Measurements from ENCODE around the gene SLC35E3. TPM values are rescaled to one million over a fixed set of nuclear protein-coding genes. Genes with fewer than 3 reads are reported as not detected.

The SLC35E3 gene
- total and polyA plus RNA-seq, 7 experiments from 2014 or later, result 4.8 to 12.1 (median 9.2) TPM

DNA sequence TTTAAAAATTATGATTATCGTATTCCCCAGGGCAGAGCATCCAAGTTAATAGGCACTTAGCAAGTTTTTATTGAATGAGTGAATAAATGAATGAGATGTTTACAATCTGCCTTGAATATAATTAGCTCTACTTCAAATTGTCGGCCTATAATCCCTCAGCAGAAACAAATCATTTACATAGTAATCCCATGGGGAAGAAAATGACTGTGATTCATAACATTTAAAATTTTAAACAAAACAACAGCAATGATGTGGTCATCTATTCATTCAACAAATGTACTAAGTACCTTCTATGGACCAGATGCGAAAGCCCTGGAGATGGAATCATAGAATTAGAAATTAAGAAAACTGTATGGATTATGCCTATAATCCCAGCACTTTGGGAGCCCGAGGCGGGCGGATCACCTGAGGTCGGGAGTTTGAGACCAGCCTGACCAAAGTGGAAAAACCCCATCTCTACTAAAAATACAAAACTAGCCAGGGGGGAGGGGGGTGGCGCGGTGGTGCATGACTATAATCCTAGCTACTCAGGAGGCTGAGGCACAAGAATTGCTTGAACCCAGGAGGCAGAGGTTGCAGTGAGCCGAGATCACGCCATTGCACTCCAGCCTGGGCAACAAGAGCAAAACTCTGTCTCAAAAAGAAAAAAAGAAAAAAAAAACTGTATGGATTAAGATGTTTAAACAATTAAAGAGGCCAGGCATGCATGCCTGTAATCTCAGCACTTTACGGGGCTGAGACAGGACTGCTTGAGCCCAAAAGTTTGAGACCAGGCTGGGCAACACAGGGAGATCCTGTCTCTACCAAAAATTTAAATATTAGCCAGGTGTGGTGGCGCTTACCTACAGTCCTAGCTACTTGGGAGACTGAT lies 44.3 kb downstream of the SLC35E3 start:
- no peak for DNase-seq
- intact Hi-C loops (cut with micrococcal nuclease), result loop anchor here in 1 of 2 donors (5.0 kb wide), 1 partner anchor 43 kb away; the partner anchor contains the start of gene SLC35E3
- H3K4me1 Mint-ChIP-seq, result peaks cover 0 to 7% (median 0%) of the 10 kb centered on the region in 7 donors
- no peak for ATAC-seq
- H3K4me3 Mint-ChIP-seq, result no peak overlapping the region
- Histone ChIP-seq H3K36me3 (ENCODE audit: control insufficient read depth in 2 of 3, insufficient read depth in 3 of 3, low read length in 3 of 3) (no peaks in the 10 kb centered on the region), H3K4me1 (ENCODE audit: control insufficient read depth in 2 of 2, insufficient read depth in 2 of 2, low read length in 2 of 2) (no peaks in the 10 kb centered on the region), H3K4me3 (ENCODE audit: low read length) (no peak overlapping the region), H3K27me3 (ENCODE audit: control insufficient read depth in 2 of 2, insufficient read depth in 2 of 2, low read length in 2 of 2) (no peaks in the 10 kb centered on the region), H3K9me3 (ENCODE audit: control insufficient read depth in 2 of 3, low read length in 3 of 3) (no peaks in the 10 kb centered on the region), H3K27ac (ENCODE audit: low read depth, low read length) (no peak overlapping the region)
- H3K27me3 Mint-ChIP-seq, result no peaks in the 10 kb centered on the region
- H3K9me3 Mint-ChIP-seq, result no peaks in the 10 kb centered on the region
- H3K27ac Mint-ChIP-seq, result no peak overlapping the region
- no peaks in the 10 kb centered on the region for H3K36me3 Mint-ChIP-seq
- ChIA-PET POLR2A (no interaction called here), CTCF (interaction anchor here (0.7 kb wide), 1 partner anchor 374 kb away, joined by 3 read pairs; no protein-coding TSS in a partner anchor)

GRCh38 chr12:68790952-68791234 lies 44.9 kb downstream of the SLC35E3 start:
- peaks cover 0 to 7% (median 0%) of the 10 kb centered on the region in 7 donors for H3K4me1 Mint-ChIP-seq
- intact Hi-C loops (cut with micrococcal nuclease), result loop anchor here in 1 of 2 donors (5.0 kb wide), 1 partner anchor 44 kb away; the partner anchor contains the start of gene SLC35E3
- H3K36me3 ChIP-seq (ENCODE audit: control insufficient read depth in 2 of 3, insufficient read depth in 3 of 3, low read length in 3 of 3), result no peaks in the 10 kb centered on the region
- H3K4me3 ChIP-seq (ENCODE audit: low read length), result no peak overlapping the region
- ChIA-PET POLR2A (no interaction called here), CTCF (no interaction called here)
- H3K27me3 ChIP-seq (ENCODE audit: control insufficient read depth in 2 of 2, insufficient read depth in 2 of 2, low read length in 2 of 2), result no peaks in the 10 kb centered on the region
- H3K27ac ChIP-seq (ENCODE audit: low read depth, low read length), result no peak overlapping the region
- no peak overlapping the region for H3K4me3 Mint-ChIP-seq
- H3K27me3 Mint-ChIP-seq, result no peaks in the 10 kb centered on the region
- DNase-seq (no peak), ATAC-seq (no peak)
- H3K9me3 ChIP-seq (ENCODE audit: control insufficient read depth in 2 of 3, low read length in 3 of 3), result no peaks in the 10 kb centered on the region
- no peaks in the 10 kb centered on the region for H3K36me3 Mint-ChIP-seq
- no peaks in the 10 kb centered on the region for H3K9me3 Mint-ChIP-seq
- H3K4me1 ChIP-seq (ENCODE audit: control insufficient read depth in 2 of 2, insufficient read depth in 2 of 2, low read length in 2 of 2), result no peaks in the 10 kb centered on the region
- no peak overlapping the region for H3K27ac Mint-ChIP-seq

DNA sequence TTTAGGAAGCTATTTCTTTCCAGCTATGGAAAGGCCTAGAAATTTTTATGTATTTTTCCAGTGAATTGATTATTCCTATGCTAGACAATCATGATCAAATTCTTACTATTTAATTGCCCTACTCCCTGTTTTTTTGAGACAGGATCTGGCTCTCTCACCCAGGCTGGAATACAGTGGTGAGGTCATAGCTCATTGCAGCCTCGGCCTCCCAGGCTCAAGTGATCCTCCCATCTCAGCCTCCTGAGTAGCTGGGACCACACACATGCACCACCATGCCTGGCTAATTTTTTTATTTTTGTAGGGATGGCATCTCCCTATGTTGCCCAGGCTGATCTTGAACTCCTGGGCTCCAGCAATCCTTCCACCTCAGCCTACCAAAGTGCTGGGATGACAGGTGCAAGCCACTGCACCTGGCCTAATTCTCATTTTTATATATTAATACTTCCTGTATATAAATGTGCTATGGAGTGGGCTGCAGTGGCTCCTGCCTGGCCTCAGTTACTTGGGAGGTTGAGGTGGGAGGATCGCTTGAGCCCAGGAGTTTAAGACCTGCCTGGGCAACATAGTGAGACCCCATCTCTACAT lies 46.0 kb downstream of the SLC35E3 start:
- Histone ChIP-seq H3K4me3 (ENCODE audit: low read length) (no peak overlapping the region), H3K9me3 (ENCODE audit: control insufficient read depth in 2 of 3, low read length in 3 of 3) (no peaks in the 10 kb centered on the region), H3K27ac (ENCODE audit: low read depth, low read length) (no peak overlapping the region), H3K4me1 (ENCODE audit: control insufficient read depth in 2 of 2, insufficient read depth in 2 of 2, low read length in 2 of 2) (no peaks in the 10 kb centered on the region), H3K27me3 (ENCODE audit: control insufficient read depth in 2 of 2, insufficient read depth in 2 of 2, low read length in 2 of 2) (no peaks in the 10 kb centered on the region), H3K36me3 (ENCODE audit: control insufficient read depth in 2 of 3, insufficient read depth in 3 of 3, low read length in 3 of 3) (no peaks in the 10 kb centered on the region)
- CTCF ChIA-PET, result no interaction called here
- no peak overlapping the region for H3K4me3 Mint-ChIP-seq
- H3K27ac Mint-ChIP-seq, result no peak overlapping the region
- POLR2A ChIA-PET, result no interaction called here
- DNase-seq (no peak), ATAC-seq (no peak)
- no peaks in the 10 kb centered on the region for H3K9me3 Mint-ChIP-seq
- peaks cover 0 to 7% (median 0%) of the 10 kb centered on the region in 7 donors for H3K4me1 Mint-ChIP-seq
- intact Hi-C loops (cut with micrococcal nuclease), result loop anchor here in 1 of 2 donors (5.0 kb wide), 1 partner anchor 45 kb away; the partner anchor contains the start of gene SLC35E3
- H3K36me3 Mint-ChIP-seq, result no peaks in the 10 kb centered on the region
- no peaks in the 10 kb centered on the region for H3K27me3 Mint-ChIP-seq

DNA sequence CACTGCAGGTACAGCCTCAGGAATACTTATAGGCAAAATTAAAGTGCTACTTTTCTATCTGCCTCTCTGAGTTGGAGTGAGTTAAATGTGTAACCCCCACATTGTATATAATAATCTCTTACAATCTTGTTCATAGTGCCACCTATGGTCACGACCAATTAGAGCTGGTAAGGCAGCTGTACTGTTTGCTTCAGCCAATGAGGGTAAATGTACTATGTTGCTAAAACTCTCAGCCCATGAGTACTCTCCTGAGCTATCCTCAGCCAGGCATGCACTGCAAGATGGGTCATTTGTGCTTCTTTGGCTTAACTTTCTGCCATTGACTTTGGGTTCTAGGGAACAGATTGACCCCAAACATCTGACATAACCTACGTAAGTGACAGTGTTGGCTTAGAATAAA lies 47.0 kb downstream of the SLC35E3 start:
- CTCF ChIA-PET, result no interaction called here
- DNase-seq (peak in 6 of 9 donors; percentile 33 to 54 (median 41)), ATAC-seq (peak; percentile 93)
- no peaks in the 10 kb centered on the region for H3K4me1 ChIP-seq (ENCODE audit: control insufficient read depth in 2 of 2, insufficient read depth in 2 of 2, low read length in 2 of 2)
- Mint-ChIP-seq H3K36me3 (no peaks in the 10 kb centered on the region), H3K9me3 (no peaks in the 10 kb centered on the region), H3K4me1 (peaks cover 0 to 4% (median 0%) of the 10 kb centered on the region in 7 donors), H3K27ac (no peak overlapping the region), H3K4me3 (no peak overlapping the region), H3K27me3 (no peaks in the 10 kb centered on the region)
- POLR2A ChIA-PET, result interaction anchor here (0.7 kb wide), 1 partner anchor 15 kb away, joined by 3 read pairs; the partner anchor contains the start of gene MDM2
- no peaks in the 10 kb centered on the region for H3K27me3 ChIP-seq (ENCODE audit: control insufficient read depth in 2 of 2, insufficient read depth in 2 of 2, low read length in 2 of 2)
- H3K4me3 ChIP-seq (ENCODE audit: low read length), result no peak overlapping the region
- H3K27ac ChIP-seq (ENCODE audit: low read depth, low read length), result no peak overlapping the region
- intact Hi-C loops (cut with micrococcal nuclease), result loop anchor here in 1 of 2 donors (5.0 kb wide), 1 partner anchor 46 kb away; the partner anchor contains the start of gene SLC35E3
- no peaks in the 10 kb centered on the region for H3K9me3 ChIP-seq (ENCODE audit: control insufficient read depth in 2 of 3, low read length in 3 of 3)
- H3K36me3 ChIP-seq (ENCODE audit: control insufficient read depth in 2 of 3, insufficient read depth in 3 of 3, low read length in 3 of 3), result no peaks in the 10 kb centered on the region

DNA sequence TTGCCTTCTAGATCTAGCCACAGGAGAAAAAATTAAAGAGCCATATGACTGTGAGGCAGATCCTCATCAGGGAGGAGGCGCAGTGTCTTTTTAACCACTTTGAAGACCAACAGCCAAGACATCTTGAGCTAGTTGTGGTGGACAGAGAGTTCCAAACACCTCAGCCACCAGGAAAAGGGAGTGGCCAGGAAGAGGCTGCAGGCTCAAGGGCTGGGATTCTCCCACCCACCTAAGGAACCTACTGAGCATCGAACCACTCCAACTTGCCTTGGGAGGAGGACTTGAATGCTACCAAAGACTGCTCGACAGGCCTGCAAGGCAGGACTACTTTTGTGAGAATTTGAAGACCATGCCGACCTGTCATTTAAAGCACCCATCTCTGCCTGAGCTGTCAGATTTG lies 47.5 kb downstream of the SLC35E3 start:
- Histone ChIP-seq H3K9me3 (ENCODE audit: control insufficient read depth in 2 of 3, low read length in 3 of 3) (no peaks in the 10 kb centered on the region), H3K27ac (ENCODE audit: low read depth, low read length) (no peak overlapping the region), H3K27me3 (ENCODE audit: control insufficient read depth in 2 of 2, insufficient read depth in 2 of 2, low read length in 2 of 2) (no peaks in the 10 kb centered on the region), H3K4me3 (ENCODE audit: low read length) (no peak overlapping the region), H3K4me1 (ENCODE audit: control insufficient read depth in 2 of 2, insufficient read depth in 2 of 2, low read length in 2 of 2) (no peaks in the 10 kb centered on the region), H3K36me3 (ENCODE audit: control insufficient read depth in 2 of 3, insufficient read depth in 3 of 3, low read length in 3 of 3) (no peaks in the 10 kb centered on the region)
- POLR2A ChIA-PET, result interaction anchor here (0.7 kb wide), 1 partner anchor 14 kb away, joined by 3 read pairs; the partner anchor contains the start of gene MDM2
- H3K27me3 Mint-ChIP-seq, result no peaks in the 10 kb centered on the region
- H3K4me1 Mint-ChIP-seq, result peaks cover 0 to 4% (median 0%) of the 10 kb centered on the region in 7 donors
- no peak for ATAC-seq
- no peaks in the 10 kb centered on the region for H3K9me3 Mint-ChIP-seq
- no peak for DNase-seq
- intact Hi-C loops (cut with micrococcal nuclease), result loop anchor here in 1 of 2 donors (5.0 kb wide), 1 partner anchor 46 kb away; the partner anchor contains the start of gene SLC35E3
- no peak overlapping the region for H3K27ac Mint-ChIP-seq
- no peaks in the 10 kb centered on the region for H3K36me3 Mint-ChIP-seq
- no peak overlapping the region for H3K4me3 Mint-ChIP-seq
- CTCF ChIA-PET, result no interaction called here

DNA sequence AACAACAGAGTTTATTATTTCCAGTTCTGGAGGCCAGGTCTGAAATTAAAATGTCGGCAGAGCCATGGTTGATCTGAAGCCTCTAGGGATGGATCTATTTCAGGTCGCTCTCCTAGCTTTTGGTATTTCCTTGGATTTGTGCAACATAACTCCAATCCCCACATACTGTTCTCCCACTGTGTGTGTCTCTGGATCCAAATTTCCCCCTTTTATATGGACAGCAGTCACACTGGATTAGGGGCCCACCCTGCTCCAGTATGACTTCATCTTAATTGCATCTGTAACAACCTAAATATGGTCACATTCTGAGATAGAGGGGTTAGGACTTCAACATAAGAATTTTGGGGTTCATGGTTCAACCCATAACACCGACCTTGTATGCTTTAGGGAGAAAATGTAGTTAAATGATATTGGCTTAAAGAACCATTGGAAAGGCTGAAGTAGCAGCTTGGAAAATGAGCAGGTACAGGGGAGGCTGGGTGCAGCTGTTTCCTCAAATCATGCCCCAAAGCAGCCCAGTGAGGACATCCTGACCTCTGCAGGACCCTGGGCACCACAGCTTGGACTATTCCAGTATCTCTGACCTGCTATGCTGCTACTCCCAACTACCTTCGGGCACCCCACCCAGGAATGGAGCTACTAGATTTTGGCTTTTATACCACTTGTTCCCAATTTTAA lies 48.1 kb downstream of the SLC35E3 start:
- H3K27ac ChIP-seq (ENCODE audit: low read depth, low read length), result no peak overlapping the region

More for the DNA sequence above, 48.1 kb downstream of the SLC35E3 start:
- H3K27me3 Mint-ChIP-seq, result no peaks in the 10 kb centered on the region
- intact Hi-C loops (cut with micrococcal nuclease), result loop anchor here in 1 of 2 donors (5.0 kb wide), 1 partner anchor 47 kb away; the partner anchor contains the start of gene SLC35E3
- H3K9me3 ChIP-seq (ENCODE audit: control insufficient read depth in 2 of 3, low read length in 3 of 3), result no peaks in the 10 kb centered on the region
- no peak overlapping the region for H3K4me3 ChIP-seq (ENCODE audit: low read length)
- H3K36me3 Mint-ChIP-seq, result no peaks in the 10 kb centered on the region
- no peaks in the 10 kb centered on the region for H3K36me3 ChIP-seq (ENCODE audit: control insufficient read depth in 2 of 3, insufficient read depth in 3 of 3, low read length in 3 of 3)
- ChIA-PET POLR2A (no interaction called here), CTCF (no interaction called here)
- DNase-seq, result no peak
- peaks cover 0 to 5% (median 0%) of the 10 kb centered on the region in 7 donors for H3K4me1 Mint-ChIP-seq
- H3K4me1 ChIP-seq (ENCODE audit: control insufficient read depth in 2 of 2, insufficient read depth in 2 of 2, low read length in 2 of 2), result no peaks in the 10 kb centered on the region
- H3K9me3 Mint-ChIP-seq, result no peaks in the 10 kb centered on the region
- ATAC-seq, result no peak
- H3K4me3 Mint-ChIP-seq, result no peak overlapping the region
- no peaks in the 10 kb centered on the region for H3K27me3 ChIP-seq (ENCODE audit: control insufficient read depth in 2 of 2, insufficient read depth in 2 of 2, low read length in 2 of 2)
- H3K27ac Mint-ChIP-seq, result no peak overlapping the region

All from naive thymus-derived CD4-positive, alpha-beta T cell (primary cell).